ENCODE data around the gene CHKB.

DNA sequence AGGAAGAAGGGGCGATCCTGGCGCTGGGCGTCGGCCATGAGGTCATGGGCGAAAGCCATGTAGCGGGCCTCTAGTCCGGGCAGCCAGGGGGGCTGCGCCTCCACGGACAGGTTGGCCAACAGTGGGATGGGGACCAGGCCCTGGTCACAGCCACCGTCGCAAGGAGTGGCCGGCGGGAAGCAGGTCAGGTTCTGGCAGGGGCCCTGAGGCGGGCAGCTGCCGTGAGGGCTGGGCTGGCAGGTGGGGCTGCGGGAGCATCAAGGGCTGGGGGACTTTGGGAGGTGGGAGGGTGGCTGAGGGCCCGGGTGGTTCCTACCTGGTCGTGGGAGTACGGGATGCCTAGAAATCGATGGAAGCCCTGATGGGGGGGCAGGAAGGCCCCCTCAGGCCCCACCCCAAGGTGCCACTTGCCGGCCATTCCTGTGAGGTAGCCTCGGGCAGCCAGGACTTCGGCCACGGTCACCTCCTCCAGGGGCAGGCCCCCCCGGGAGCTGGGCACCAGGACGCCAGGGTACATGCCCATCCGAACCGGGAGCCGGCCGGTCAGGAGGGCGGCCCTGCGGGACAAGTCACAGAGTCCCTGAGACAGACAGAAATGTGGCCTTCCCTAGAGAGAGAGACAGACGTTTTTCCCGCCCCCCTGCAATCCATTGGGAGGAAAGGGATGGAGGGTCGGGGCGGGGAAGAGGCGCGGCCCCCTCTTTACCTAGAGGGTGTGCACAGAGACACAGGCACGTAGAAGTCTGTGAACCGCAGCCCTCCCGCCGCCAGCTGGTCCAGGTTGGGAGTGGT is 44.4 kb upstream of the CHKB start:
- TF ChIP-seq, protein P1, sequence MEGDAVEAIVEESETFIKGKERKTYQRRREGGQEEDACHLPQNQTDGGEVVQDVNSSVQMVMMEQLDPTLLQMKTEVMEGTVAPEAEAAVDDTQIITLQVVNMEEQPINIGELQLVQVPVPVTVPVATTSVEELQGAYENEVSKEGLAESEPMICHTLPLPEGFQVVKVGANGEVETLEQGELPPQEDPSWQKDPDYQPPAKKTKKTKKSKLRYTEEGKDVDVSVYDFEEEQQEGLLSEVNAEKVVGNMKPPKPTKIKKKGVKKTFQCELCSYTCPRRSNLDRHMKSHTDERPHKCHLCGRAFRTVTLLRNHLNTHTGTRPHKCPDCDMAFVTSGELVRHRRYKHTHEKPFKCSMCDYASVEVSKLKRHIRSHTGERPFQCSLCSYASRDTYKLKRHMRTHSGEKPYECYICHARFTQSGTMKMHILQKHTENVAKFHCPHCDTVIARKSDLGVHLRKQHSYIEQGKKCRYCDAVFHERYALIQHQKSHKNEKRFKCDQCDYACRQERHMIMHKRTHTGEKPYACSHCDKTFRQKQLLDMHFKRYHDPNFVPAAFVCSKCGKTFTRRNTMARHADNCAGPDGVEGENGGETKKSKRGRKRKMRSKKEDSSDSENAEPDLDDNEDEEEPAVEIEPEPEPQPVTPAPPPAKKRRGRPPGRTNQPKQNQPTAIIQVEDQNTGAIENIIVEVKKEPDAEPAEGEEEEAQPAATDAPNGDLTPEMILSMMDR (IDR thresholded peaks at IDR 0.05): no peak
- TF ChIP-seq POLR2A (IDR thresholded peaks at IDR 0.05): no peak

Data from transverse colon (tissue), 3 donors.